Activated CD8-positive, alpha-beta memory T cell treated with anti-CD3 and anti-CD28 coated beads, Interleukin-2, amount 50 U/mL, for 24 hours (primary cell): ENCODE results near the gene OPN1MW3.
"Not testable (repeated sequence)": the region's sequence is repeated elsewhere in the genome, so short reads cannot be mapped to it uniquely, and the experiment has no call there.

Experiments
- DNase-seq: peaks from one replicate; pipeline ENCODE4 v3.0.0-alpha.2; 2020; ENCODE audit errors: extremely low read depth

OPN1MW3 gene

DNA sequence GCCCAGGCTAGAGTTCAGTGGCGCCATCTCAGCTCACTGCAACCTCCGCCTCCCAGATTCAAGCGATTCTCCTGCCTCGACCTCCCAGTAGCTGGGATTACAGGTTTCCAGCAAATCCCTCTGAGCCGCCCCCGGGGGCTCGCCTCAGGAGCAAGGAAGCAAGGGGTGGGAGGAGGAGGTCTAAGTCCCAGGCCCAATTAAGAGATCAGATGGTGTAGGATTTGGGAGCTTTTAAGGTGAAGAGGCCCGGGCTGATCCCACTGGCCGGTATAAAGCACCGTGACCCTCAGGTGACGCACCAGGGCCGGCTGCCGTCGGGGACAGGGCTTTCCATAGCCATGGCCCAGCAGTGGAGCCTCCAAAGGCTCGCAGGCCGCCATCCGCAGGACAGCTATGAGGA is at the start of gene OPN1MW3:
TSS of gene OPN1MW3 (plus strand) at position 301 of the 400 bp plus-strand sequence. CDS start at position 339, 38 bp downstream.
- DNase-seq: not testable (repeated sequence)

DNA sequence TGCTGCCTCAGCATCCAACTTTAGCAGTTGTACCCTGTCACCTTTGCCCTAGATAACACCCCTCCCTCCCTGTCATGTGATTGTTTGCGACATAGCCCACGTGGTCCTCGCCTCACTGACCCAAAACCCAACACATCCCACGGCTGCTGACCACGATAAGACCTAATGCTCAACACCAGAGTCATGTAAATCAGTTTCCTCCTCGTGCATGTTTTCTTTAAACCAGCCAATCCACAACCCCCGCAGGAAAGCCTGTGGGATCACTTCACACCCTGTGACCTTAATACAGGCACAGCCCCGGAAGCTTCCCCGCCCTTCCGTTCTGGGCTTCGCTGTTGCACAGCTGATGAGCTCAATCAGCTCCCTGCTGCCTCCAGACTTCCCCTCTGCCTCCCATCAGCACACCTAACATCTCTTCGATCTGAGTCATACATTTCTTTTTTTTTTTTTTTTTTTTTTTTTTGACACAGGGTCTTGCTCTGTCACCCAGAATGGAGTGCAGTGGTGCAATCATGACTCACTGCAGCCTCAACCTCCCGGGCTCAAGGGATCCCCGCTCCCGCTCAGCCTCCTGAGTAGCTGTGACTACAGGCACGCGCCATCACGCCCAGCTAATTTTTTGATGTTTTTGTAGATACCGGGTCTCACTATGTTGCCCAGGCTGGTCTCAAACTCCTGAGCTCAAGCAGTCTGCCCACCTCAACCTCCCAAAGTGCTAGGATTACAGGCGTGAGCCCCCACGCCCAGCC is 47.5 kb upstream of the OPN1MW3 start:
- not testable (repeated sequence) for DNase-seq

DNA sequence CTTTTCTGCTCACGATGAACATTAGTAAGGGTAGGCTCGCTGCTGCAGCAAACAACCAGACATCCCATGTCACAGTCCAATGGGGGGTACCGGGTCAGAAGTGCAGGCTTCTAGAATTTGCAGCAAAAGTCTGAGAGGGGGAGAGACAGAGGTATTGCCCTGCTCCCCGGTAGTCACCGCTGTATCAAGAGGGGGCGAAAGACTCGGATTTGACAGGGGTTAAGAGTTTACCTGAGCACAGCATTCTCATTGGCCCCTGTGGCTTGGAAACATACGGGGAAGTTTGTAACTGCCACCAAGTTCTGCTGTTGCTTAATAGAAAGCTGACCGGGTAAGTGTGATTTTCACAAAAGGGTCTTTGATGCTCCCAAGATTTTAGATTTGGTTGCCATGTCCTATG is 46.3 kb upstream of the OPN1MW3 start:
- DNase-seq: not testable (repeated sequence)

DNA sequence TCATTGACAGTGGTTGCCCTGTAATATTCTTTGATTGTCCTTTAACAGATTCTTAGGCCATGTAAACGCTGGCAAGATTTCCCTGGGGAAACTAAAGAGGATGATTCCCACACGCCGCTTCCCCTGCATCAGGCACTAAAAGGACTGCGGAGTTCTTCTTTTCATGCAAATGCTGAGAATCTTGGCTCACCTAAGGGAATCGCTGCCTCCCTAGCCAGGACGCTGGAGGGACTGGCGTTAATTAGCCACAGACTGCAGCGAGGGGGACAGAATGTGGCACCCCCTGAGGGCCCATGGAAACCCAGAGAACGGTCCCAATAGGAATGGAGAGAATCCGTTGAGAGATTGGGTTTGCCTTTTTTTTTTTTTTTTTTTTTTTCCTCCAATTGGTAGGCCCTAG is 45.9 kb upstream of the OPN1MW3 start:
- not testable (repeated sequence) for DNase-seq

DNA sequence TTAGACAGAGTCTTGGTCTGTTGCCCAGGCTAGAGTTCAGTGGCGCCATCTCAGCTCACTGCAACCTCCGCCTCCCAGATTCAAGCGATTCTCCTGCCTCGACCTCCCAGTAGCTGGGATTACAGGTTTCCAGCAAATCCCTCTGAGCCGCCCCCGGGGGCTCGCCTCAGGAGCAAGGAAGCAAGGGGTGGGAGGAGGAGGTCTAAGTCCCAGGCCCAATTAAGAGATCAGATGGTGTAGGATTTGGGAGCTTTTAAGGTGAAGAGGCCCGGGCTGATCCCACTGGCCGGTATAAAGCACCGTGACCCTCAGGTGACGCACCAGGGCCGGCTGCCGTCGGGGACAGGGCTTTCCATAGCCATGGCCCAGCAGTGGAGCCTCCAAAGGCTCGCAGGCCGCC is 37.9 kb upstream of the OPN1MW3 start, which contains the start of gene OPN1MW2:
TSS of gene OPN1MW2 (plus strand) at position 301 of the 400 bp plus-strand sequence. CDS start at position 361, 60 bp downstream.
- DNase-seq: not testable (repeated sequence)

DNA sequence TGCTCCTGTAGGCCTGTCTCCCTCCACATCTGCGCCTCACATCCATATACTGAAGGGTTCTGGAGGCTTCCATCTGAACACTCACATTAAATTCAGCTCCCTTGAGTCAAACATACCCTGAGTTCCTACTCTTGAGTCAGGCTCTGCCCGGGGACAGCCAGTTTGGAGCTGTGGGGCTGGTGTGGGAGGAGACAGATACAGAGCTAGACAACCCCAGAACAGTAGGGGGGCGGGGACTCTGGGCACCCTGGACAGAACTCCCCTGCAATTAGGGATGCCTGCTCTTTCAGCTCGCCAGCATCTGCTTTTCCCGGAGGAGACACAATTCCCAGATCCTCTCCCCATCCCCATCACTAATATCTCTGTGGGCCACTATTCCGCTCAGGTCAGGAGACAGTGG is 32.1 kb upstream of the OPN1MW3 start:
- not testable (repeated sequence) for DNase-seq

DNA sequence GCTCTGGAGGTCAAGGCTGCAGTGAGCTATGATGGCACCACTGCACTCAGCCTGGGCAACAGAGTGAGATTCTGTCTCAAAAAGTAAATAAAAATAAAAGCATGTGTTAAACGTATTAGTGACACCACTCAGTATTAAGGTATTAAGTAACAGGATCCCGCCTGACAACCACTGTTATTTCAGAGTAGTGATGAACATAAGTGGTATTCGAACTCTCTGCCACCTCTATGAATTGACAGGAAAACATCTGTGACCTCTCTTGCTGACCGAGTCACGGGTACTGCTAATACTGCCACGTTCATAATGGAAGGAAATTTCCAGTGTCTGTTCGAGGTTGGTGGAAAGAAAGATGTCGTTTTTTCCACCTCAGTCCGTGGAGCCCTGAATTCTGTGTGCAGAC is 30.7 kb upstream of the OPN1MW3 start:
- DNase-seq: not testable (repeated sequence)

DNA sequence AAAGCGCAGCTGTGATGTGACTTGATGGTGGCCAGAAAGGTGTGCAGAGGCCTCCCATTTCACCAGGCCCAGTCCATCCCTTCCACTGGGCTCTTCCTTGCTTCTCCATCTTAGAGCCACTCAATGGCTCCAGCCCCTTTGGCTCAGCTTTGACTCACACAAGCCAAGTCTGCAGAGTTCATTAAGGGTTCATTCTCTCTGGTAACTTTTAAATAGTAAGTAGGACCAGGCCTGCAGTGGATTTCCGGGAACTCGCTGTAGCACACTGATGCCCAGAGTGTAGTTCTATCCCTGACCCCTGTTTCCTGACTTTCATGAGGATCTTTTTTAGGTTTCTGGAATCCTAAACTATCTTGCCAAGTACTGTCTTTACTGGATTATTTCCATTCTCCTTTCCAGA is 25.9 kb upstream of the OPN1MW3 start:
- not testable (repeated sequence) for DNase-seq

DNA sequence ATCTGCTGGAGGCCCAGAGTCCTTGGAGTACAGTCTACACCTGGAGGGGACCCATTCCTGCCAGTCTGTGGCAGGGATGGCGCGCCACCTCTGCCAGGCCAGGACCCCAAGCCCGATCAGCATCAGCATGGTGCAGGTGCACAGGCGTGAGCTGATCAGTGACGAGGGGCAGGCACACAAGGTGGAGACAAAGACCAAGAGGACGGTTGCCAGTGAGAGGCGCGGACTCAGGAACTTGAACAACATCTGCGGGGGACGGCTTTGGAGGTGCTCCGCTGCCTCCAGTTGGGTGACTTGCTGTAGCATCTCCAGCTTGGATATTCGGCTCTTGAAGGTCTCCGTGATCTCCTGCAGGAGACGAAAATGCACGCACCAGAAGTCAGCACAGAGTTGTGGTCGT is 23.8 kb upstream of the OPN1MW3 start:
- DNase-seq: not testable (repeated sequence)

DNA sequence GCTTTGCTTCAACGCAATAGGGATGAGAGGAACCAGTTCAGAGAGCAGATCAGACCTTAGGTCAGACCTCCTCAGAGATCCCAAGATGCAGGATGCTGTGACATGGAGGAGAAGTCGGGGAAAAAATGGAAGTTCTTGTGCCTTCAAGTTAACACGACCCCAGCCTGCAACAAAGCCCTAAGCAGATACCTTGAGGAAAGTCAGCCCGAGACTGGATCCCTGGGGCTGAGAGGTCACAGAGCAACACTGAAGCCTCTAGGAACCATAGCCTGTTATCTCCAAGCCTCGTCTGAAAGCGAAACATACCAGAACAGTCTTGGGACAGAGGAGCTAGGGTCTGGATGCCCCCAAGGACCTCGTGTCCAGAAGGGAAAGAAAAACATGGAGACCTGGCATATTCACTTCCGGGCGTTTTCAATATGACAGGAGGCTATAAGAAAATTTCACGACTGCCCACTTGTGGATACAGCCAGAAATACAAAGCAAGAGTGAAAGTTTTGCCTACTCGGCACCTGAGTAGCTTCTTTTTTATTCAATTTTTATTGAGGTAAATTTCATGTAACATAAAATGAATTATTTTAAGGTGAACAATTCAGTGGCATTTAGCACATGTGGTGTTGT is 18.3 kb upstream of the OPN1MW3 start:
- DNase-seq: not testable (repeated sequence)

DNA sequence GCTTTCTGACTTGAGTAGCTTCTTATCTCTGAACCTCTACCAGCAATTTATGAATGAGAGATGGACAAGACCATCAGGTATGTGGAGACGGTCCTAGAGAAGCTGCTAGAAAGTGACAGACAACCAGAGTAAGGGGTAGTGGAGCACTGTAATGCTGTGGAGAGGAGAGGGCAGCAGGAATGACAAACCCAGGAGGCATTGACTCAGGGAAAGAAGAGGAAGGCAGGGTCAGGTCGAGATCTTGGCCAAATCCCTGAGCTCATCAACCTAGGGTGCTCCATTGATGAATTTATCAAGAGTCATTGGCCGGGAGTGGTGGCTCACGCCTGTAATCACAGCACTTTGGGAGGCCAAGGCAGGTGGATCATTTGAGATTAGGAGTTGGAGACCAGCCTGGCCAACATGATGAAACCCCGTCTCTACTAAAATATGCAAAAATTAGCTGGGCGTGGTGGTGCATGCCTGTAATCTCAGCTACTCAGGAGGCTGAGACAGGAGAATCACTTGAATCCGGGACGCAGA is 17.3 kb upstream of the OPN1MW3 start:
- DNase-seq: not testable (repeated sequence)

DNA sequence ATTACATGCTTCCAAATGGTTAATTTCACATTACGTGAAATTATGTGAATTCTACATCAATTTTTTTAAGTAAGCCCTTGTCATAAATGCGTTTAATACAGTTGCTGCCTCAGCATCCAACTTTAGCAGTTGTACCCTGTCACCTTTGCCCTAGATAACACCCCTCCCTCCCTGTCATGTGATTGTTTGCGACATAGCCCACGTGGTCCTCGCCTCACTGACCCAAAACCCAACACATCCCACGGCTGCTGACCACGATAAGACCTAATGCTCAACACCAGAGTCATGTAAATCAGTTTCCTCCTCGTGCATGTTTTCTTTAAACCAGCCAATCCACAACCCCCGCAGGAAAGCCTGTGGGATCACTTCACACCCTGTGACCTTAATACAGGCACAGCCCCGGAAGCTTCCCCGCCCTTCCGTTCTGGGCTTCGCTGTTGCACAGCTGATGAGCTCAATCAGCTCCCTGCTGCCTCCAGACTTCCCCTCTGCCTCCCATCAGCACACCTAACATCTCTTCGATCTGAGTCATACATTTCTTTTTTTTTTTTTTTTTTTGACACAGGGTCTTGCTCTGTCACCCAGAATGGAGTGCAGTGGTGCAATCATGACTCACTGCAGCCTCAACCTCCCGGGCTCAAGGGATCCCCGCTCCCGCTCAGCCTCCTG is 9.9 kb upstream of the OPN1MW3 start:
- DNase-seq: not testable (repeated sequence)

DNA sequence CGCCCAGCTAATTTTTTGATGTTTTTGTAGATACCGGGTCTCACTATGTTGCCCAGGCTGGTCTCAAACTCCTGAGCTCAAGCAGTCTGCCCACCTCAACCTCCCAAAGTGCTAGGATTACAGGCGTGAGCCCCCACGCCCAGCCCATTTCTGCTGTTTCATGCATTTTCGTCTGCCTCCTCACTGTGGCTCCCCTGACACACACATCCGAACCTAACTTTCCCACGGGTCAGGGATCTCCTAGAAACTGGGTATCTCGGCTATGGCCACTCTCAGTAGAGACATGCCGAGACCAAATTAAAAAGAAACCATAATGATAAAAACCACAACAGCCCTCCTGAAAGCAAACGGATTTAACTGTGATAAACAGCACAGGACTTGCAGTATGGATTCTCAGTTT is 9.3 kb upstream of the OPN1MW3 start:
- not testable (repeated sequence) for DNase-seq

DNA sequence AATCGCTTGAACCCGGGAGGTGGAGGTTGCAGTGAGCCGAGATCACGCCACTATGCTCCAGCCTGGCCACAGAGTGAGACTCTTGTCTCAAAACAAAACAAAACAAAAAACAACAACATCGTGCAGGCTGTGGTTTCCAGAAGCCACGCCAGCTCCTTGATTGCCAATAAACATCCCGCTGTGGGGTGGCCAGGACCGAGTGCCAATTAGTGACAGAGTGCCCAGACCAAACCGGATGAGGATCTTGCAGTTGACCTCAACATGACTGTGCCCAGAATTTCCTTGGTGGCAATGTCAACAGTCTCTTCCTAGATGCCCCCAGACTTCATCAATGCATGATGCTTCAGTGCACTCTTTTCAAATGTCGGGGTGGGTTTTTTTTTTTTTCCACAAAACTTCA is 1.3 kb downstream of the OPN1MW3 start:
- not testable (repeated sequence) for DNase-seq

DNA sequence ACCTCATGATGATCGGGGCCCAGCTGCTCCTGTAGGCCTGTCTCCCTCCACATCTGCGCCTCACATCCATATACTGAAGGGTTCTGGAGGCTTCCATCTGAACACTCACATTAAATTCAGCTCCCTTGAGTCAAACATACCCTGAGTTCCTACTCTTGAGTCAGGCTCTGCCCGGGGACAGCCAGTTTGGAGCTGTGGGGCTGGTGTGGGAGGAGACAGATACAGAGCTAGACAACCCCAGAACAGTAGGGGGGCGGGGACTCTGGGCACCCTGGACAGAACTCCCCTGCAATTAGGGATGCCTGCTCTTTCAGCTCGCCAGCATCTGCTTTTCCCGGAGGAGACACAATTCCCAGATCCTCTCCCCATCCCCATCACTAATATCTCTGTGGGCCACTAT is 5.7 kb downstream of the OPN1MW3 start:
- DNase-seq: not testable (repeated sequence)

DNA sequence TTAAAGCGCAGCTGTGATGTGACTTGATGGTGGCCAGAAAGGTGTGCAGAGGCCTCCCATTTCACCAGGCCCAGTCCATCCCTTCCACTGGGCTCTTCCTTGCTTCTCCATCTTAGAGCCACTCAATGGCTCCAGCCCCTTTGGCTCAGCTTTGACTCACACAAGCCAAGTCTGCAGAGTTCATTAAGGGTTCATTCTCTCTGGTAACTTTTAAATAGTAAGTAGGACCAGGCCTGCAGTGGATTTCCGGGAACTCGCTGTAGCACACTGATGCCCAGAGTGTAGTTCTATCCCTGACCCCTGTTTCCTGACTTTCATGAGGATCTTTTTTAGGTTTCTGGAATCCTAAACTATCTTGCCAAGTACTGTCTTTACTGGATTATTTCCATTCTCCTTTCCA is 11.9 kb downstream of the OPN1MW3 start:
- not testable (repeated sequence) for DNase-seq

DNA sequence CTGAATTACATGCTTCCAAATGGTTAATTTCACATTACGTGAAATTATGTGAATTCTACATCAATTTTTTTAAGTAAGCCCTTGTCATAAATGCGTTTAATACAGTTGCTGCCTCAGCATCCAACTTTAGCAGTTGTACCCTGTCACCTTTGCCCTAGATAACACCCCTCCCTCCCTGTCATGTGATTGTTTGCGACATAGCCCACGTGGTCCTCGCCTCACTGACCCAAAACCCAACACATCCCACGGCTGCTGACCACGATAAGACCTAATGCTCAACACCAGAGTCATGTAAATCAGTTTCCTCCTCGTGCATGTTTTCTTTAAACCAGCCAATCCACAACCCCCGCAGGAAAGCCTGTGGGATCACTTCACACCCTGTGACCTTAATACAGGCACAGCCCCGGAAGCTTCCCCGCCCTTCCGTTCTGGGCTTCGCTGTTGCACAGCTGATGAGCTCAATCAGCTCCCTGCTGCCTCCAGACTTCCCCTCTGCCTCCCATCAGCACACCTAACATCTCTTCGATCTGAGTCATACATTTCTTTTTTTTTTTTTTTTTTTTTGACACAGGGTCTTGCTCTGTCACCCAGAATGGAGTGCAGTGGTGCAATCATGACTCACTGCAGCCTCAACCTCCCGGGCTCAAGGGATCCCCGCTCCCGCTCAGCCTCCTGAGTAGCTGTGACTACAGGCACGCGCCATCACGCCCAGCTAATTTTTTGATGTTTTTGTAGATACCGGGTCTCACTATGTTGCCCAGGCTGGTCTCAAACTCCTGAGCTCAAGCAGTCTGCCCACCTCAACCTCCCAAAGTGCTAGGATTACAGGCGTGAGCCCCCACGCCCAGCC is 27.3 kb downstream of the OPN1MW3 start:
- not testable (repeated sequence) for DNase-seq

DNA sequence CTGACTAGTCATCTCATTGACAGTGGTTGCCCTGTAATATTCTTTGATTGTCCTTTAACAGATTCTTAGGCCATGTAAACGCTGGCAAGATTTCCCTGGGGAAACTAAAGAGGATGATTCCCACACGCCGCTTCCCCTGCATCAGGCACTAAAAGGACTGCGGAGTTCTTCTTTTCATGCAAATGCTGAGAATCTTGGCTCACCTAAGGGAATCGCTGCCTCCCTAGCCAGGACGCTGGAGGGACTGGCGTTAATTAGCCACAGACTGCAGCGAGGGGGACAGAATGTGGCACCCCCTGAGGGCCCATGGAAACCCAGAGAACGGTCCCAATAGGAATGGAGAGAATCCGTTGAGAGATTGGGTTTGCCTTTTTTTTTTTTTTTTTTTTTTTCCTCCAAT is 29.0 kb downstream of the OPN1MW3 start:
- not testable (repeated sequence) for DNase-seq

DNA sequence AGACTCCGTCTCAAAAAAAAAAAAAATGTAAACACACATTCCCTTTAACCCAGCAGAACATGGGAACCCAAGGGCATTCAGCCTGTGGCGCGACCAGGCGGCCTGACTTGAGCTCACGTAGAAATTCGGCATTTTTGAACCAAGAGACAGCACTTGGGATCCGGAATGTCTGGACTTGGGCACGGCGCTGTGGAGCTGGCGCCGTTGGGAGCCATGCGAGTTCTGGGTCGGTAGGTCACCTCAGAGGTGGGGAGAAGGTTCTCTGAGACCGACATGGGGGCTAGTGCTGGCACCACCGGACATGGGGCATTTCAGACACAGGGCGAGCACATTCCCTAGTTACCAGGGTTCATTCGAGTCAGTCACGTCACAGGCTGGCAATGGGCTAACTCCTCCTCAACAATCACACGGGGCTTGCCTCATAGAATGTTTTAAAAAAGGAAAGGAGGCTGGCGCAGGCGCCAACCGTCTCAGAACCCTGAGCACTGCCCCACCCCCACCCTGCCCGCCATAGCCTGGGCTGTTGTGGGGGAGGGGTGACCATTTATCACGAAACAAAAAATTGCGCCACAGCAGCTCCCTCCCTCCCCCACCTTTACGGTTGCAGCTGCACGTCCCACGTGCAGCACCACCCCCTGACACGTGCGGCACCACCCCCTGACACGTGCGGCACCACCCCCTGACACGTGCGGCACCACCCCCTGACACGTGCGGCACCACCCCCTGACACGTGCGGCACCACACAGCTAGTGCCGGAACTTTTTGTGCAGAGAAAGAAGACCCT is 37.6 kb downstream of the OPN1MW3 start, which contains the start of gene TEX28:
TSS of gene TEX28 (minus strand) at position 334 of the 784 bp plus-strand sequence. CDS start 3,007 bp downstream, outside the sequence.
- no peak for DNase-seq

DNA sequence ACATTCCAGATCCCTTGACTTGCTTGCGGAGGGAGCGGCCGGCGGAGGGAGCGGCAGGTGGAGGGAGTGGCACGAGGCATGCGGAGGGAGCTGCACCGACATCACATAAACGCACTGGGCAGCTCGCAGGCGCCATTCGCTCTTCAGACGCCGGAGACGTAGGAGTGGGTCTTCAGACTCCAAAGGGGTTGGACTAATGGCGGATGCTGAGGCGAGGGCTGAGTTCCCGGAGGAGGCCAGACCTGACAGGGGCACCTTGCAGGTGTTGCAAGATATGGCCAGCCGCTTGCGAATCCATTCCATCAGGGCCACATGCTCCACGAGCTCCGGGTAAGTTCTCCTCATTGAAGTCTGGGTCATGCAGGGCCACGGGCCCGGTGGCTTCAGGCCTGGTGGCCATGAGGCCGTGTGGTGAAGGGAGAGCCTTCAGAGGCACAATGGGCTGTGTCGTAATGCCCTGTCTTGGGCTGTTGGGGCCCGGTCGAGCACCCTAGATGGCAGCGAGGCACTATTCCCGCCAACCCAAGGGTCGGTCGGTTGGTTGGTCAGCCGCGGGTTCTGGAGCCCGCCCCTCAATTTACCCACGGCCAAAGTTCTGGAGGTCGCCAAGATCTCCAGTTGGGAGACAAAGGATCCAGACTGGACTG is 38.4 kb downstream of the OPN1MW3 start, which contains the start of gene TKTL1:
TSS of gene TKTL1 (plus strand) at position 132 of the 647 bp plus-strand sequence. CDS start at position 197, 65 bp downstream.
- no peak for DNase-seq
